Neural cell (in vitro differentiated cells): Measurements from ENCODE around the gene SHANK3.

ENCODE experiments used
- CTCF ChIP-seq: fragments of 450-650 bp; IDR thresholded peaks from 2 replicates; pipeline ENCODE4 v1.5.1; 2014; ENCODE audit warnings: antibody characterized with exemption, mild to moderate bottlenecking, moderate library complexity; ENCODE audit not compliant: poor library complexity, severe bottlenecking
- EP300 ChIP-seq: fragments of 450-650 bp; conservative IDR thresholded peaks from 2 replicates; pipeline ENCODE4 v1.6.1; 2014; ENCODE audit warnings: antibody characterized with exemption, mild to moderate bottlenecking, moderate library complexity; ENCODE audit not compliant: poor library complexity, severe bottlenecking
- TAF1 ChIP-seq: IDR thresholded peaks from 2 replicates; pipeline ENCODE4 v1.6.1; 2012; ENCODE audit warnings: low read depth

- no peak for TF ChIP-seq CTCF
- no peak for TF ChIP-seq TAF1
- TF ChIP-seq EP300: no peak
Measured at GRCh38 chr22:50700387-50701075, 27.9 kb downstream of the SHANK3 start.
